K562 (cell line): ENCODE measurements around the gene ALOX5. TPM values are rescaled to one million over a fixed set of nuclear protein-coding genes. Genes with fewer than 3 reads are reported as not detected.

Experiments used
- ATAC-seq: fragments of 200-7000 bp; cut with Tn5 transposase; 3 replicates; pipeline ENCODE4 v1.9.1; 2020; ENCODE audit warnings: moderate library complexity
- BruUV-seq: library from RNA; stranded (reverse); fragments of 400-500 nt; replicated peaks from 2 replicates; lab custom pipeline; 2021; lab: Mats Ljungman, UMichigan
- CTCF ChIA-PET: fragments of 300-600 bp; formaldehyde crosslinking; extraction: SDS; loops from one replicate; lab custom pipeline; 2021; ENCODE audit warnings: low intra/inter-chr PET ratio; lab: Yijun Ruan, JAX
- POLR2A ChIA-PET: fragments of 300-600, 350-650 bp; sonication (Branson Sonifier 250); formaldehyde crosslinking; extraction: SDS; loops from one replicate; lab custom pipeline; 2021; ENCODE audit warnings: antibody characterized with exemption, inconsistent platforms; lab: Yijun Ruan, JAX
- DNase-seq, 4 experiments: peaks; one replicate each; pipeline versions ENCODE4 v3.0.0 to v3.0.0-alpha.2; 2011 to 2018; ENCODE audit warnings: low spot score in 3 of 4, mixed read lengths in 3 of 4; ENCODE audit errors: extremely low read depth in 1 of 4
- FAIRE-seq: peaks from 2 replicates; lab custom pipeline; 2011; peaks lifted over from hg19 to GRCh38; lab: Jason Lieb, UNC
- H2AFZ ChIP-seq: 2 replicates; pipeline ENCODE4 v1.6.0; 2011; ENCODE audit warnings: low read depth, low read length, control low read depth, inconsistent platforms
- H3K27ac ChIP-seq: fragments of 200-600 bp; 3 replicates; pipeline ENCODE4 v1.8.0; 2011; ENCODE audit warnings: low read depth, mild to moderate bottlenecking, control low read depth, inconsistent platforms, low read length, moderate library complexity, mixed read lengths; ENCODE audit errors: extremely low read depth
- H3K27me3 ChIP-seq, 2 experiments: fragments of 300-600 bp in 1 of 2; 2 replicates in 1 of 2; 3 replicates in 1 of 2; pipeline versions ENCODE4 v1.6.0 to v1.8.0; 2011; ENCODE audit warnings: inconsistent platforms in 2 of 2, low read length in 2 of 2, mild to moderate bottlenecking in 1 of 2, mixed read lengths in 1 of 2, moderate library complexity in 1 of 2; ENCODE audit not compliant: control insufficient read depth in 2 of 2, insufficient read depth in 2 of 2
- H3K36me3 ChIP-seq: fragments of 300-600 bp; 3 replicates; pipeline ENCODE4 v1.8.0; 2011; ENCODE audit warnings: mild to moderate bottlenecking, low read length, inconsistent platforms; ENCODE audit not compliant: control insufficient read depth, insufficient read depth
- H3K4me1 ChIP-seq, 2 experiments: fragments of 200-600 bp in 1 of 2; replicated peaks in 1 of 2; 2 replicates in 1 of 2; 3 replicates in 1 of 2; pipeline versions ENCODE4 v1.5.1 to v1.8.0; 2011; ENCODE audit warnings: inconsistent platforms in 2 of 2, low read length in 2 of 2, mild to moderate bottlenecking in 1 of 2, mixed read lengths in 1 of 2, moderate library complexity in 1 of 2; ENCODE audit not compliant: control insufficient read depth in 2 of 2, insufficient read depth in 2 of 2
- H3K4me2 ChIP-seq: 2 replicates; pipeline ENCODE4 v1.6.1; 2011; ENCODE audit warnings: low read length, control low read depth, inconsistent platforms, mixed read lengths; ENCODE audit not compliant: insufficient read depth
- H3K4me3 ChIP-seq: fragments of 200-600 bp; sonication (generic), shearing (Covaris generic); 2 replicates; pipeline ENCODE4 v1.5.1; 2016; ENCODE audit warnings: control low read depth, inconsistent platforms
- H3K79me2 ChIP-seq: fragments of 200-600 bp; 3 replicates; pipeline ENCODE4 v1.8.0; 2011; ENCODE audit warnings: low read length, inconsistent platforms; ENCODE audit not compliant: control insufficient read depth, insufficient read depth
- H3K9ac ChIP-seq, 2 experiments: 2 replicates each; pipeline versions ENCODE4 v1.6.0 to v1.6.1; 2011; ENCODE audit warnings: low read depth in 2 of 2, low read length in 2 of 2, control low read depth in 1 of 2, inconsistent platforms in 1 of 2, mild to moderate bottlenecking in 1 of 2, mixed read lengths in 1 of 2; ENCODE audit not compliant: insufficient read depth in 1 of 2
- H3K9me1 ChIP-seq: one replicate; pipeline ENCODE4 v1.6.0; 2011; ENCODE audit warnings: inconsistent platforms, mild to moderate bottlenecking, low read length, moderate library complexity; ENCODE audit not compliant: control insufficient read depth, insufficient read depth
- H3K9me3 ChIP-seq: replicated peaks from 2 replicates; pipeline ENCODE4 v1.5.1; 2011; ENCODE audit warnings: low read depth, low read length, inconsistent platforms; ENCODE audit not compliant: control insufficient read depth, insufficient read depth
- H4K20me1 ChIP-seq: replicated peaks from 2 replicates; pipeline ENCODE4 v1.6.1; 2011; ENCODE audit warnings: low read length, inconsistent platforms, mixed read lengths; ENCODE audit not compliant: control insufficient read depth, insufficient read depth
- BHLHE40 ChIP-seq: IDR thresholded peaks from 2 replicates; pipeline ENCODE4 v1.6.1; 2011; ENCODE audit warnings: low read length, improper control_type of control experiment
- CBX3 ChIP-seq, 2 experiments: IDR thresholded peaks; 1 replicate in 1 of 2; 2 replicates in 1 of 2; pipeline ENCODE4 v1.6.1; 2012; ENCODE audit warnings: inconsistent platforms in 2 of 2, low read length in 2 of 2, borderline replicate concordance in 1 of 2, control low read depth in 1 of 2
- HBP1 ChIP-seq: fragments of 450-650 bp; formaldehyde crosslinking; IDR thresholded peaks from 2 replicates; pipeline ENCODE4 v1.4.0; 2022; ENCODE audit warnings: missing genetic modification characterization
- PREB ChIP-seq: sonication (generic); formaldehyde crosslinking; IDR thresholded peaks from 2 replicates; pipeline ENCODE4 v1.8.1; 2023; ENCODE audit warnings: mild to moderate bottlenecking, missing genetic modification reagents
- PTRF ChIP-seq: fragments of 450-650 bp; IDR thresholded peaks from 2 replicates; pipeline ENCODE4 v1.6.1; 2016; ENCODE audit warnings: mild to moderate bottlenecking, missing genetic modification characterization, missing compliant biosample characterization
- SETDB1 ChIP-seq: IDR thresholded peaks from one replicate; pipeline ENCODE4 v1.6.1; 2012; ENCODE audit warnings: low read length, control low read depth, inconsistent platforms
- ZBTB49 ChIP-seq: sonication (generic); formaldehyde crosslinking; IDR thresholded peaks from 2 replicates; pipeline ENCODE4 v1.8.0; 2022; ENCODE audit warnings: missing genetic modification reagents, mild to moderate bottlenecking, borderline replicate concordance
- ZBTB8A ChIP-seq: fragments of 450-650 bp; IDR thresholded peaks from 2 replicates; pipeline ENCODE4 v1.6.1; 2018; ENCODE audit warnings: mild to moderate bottlenecking, moderate library complexity; ENCODE audit not compliant: partially characterized antibody
- ZNF217 ChIP-seq: sonication (generic); formaldehyde crosslinking; IDR thresholded peaks from 2 replicates; pipeline ENCODE4 v1.8.0; 2022; ENCODE audit warnings: mild to moderate bottlenecking, missing genetic modification reagents
- ZNF551 ChIP-seq: fragments of 250-450 bp; sonication (Bioruptor Pico); IDR thresholded peaks from 2 replicates; pipeline ENCODE4 v1.5.0; 2021; ENCODE audit warnings: mild to moderate bottlenecking, moderate library complexity
- WGBS: fragments of 100-300 bp; shearing (Covaris generic); methylation state at CpG from one replicate; pipeline ENCODE4 v1.1.6; 2016; ENCODE audit warnings: low coverage, mixed read lengths; ENCODE audit not compliant: insufficient coverage; ENCODE audit errors: missing lambda C conversion rate; 5-methylcytosine and 5-hydroxymethylcytosine counted together
- in situ Hi-C: fragments of 300-500 bp; cut with MboI; formaldehyde crosslinking; loops from 4 replicates; pipeline ENCODE4 v1.15.0; 2018; ENCODE audit warnings: inconsistent platforms, mixed read lengths
- intact Hi-C: fragments of 100-400 bp; cut with micrococcal nuclease; formaldehyde crosslinking; loops from 2 replicates; pipeline ENCODE4 v1.14.2; 2022
- polyA plus RNA-seq, 8 experiments: library from polyadenylated mRNA; depleted of rRNA in 4 of 8; stranded (reverse) in 5 of 8; unstranded in 3 of 8; fragments of >200 nt; fragmentation: Nextera tagmentation in 2 of 8; fragmentation: Illumina TruSeq in 1 of 8; extraction: Ambion mirVana in 2 of 8; extraction: Trizol in 1 of 8; gene quantifications; 2 replicates each; pipeline versions ENCODE4 v1.2.1 to v1.2.3, GENCODE V29; 2011 to 2014; ENCODE audit warnings: inconsistent platforms in 1 of 8, missing spikeins in 1 of 8
- total RNA-seq, 7 experiments: library from RNA; depleted of rRNA in 6 of 7; stranded (reverse); fragments of >200 nt in 6 of 7; fragmentation: Illumina TruSeq in 2 of 7; extraction: Trizol in 2 of 7; gene quantifications; 2 replicates each; pipeline versions ENCODE4 v1.2.1 to v1.2.3, GENCODE V29; 2011 to 2021; ENCODE audit warnings: low replicate concordance in 1 of 7

Gene ALOX5
- total and polyA plus RNA-seq, 9 of the 15 experiments (the other 6 are each of a cell fraction or from before 2014, with no cell fraction given), result 0.10 to 2.4 (median 1.4) TPM

- no peak overlapping the region for H3K4me3 ChIP-seq
- H3K27me3 ChIP-seq, result peaks cover 2 to 19% of the 10 kb centered on the region in 2 experiments; a peak in 2 of 5 replicates
- 70% methylated on average over 45 of the region's 50 CpGs for WGBS
- POLR2A ChIA-PET, result interaction anchor here (0.5 kb wide), 1 partner anchor 13 kb away, joined by 4 read pairs; no protein-coding TSS in a partner anchor
- H4K20me1 ChIP-seq, result no peaks in the 10 kb centered on the region
- BruUV-seq, result no TSS peak
- DNase-seq (no peak), ATAC-seq (no peak), FAIRE-seq (no peak)
- peaks cover 0 to 10% of the 10 kb centered on the region in 2 experiments; a peak in 2 of 5 replicates for H3K4me1 ChIP-seq
- H3K36me3 ChIP-seq, result no peaks in the 10 kb centered on the region
- no peaks in the 10 kb centered on the region for H3K79me2 ChIP-seq
- CTCF ChIA-PET, result no interaction called here
- intact Hi-C loops, result no loop called here
- no peak overlapping the region for H3K4me2 ChIP-seq
- no peaks in the 10 kb centered on the region for H3K9me3 ChIP-seq
- in situ Hi-C loops, result no loop called here
- no peak overlapping the region for H3K27ac ChIP-seq
- no peak for TF ChIP-seq PTRF (tag)
- no peak for TF ChIP-seq ZBTB49 (CRISPR knock-in tag)
- no peak for TF ChIP-seq HBP1 (CRISPR knock-in tag)
- no peak for TF ChIP-seq ZBTB8A
- TF ChIP-seq PREB (CRISPR knock-in tag), result no peak
- TF ChIP-seq CBX3 (IDR thresholded peaks at IDR 0.05; ENCODE audit: borderline replicate concordance in 1 of 2, low read length in 2 of 2), result no peak
- no peak for TF ChIP-seq BHLHE40
- no peak for TF ChIP-seq ZNF551 (CRISPR knock-in tag)
- no peak for TF ChIP-seq ZNF217 (CRISPR knock-in tag)
- no peak for TF ChIP-seq SETDB1
- no peak overlapping the region for H3K9ac ChIP-seq
- H3K9me1 ChIP-seq, result no peaks in the 10 kb centered on the region
- no peak overlapping the region for H2AFZ ChIP-seq
These were observed 53.4 kb downstream of the ALOX5 start for GRCh38 chr10:45427262-45427969.
